SU-DHL-6 (cell line): ENCODE measurements around the gene MYBBP1A.

Experiments used
- CTCF ChIP-seq: fragments of 200-600 bp; sonication (generic); IDR thresholded peaks from one replicate; pipeline ENCODE4 v1.5.1; 2017; ENCODE audit warnings: antibody characterized with exemption, mild to moderate bottlenecking, low read length, moderate library complexity; ENCODE audit not compliant: insufficient read depth, poor library complexity, severe bottlenecking
- EZH2phosphoT487 ChIP-seq: fragments of 200-600 bp; sonication (generic), shearing (Covaris generic); conservative IDR thresholded peaks from 2 replicates; pipeline ENCODE4 v1.6.1; 2018; ENCODE audit warnings: mild to moderate bottlenecking, antibody characterized with exemption, low read length, moderate library complexity, mixed read lengths

DNA sequence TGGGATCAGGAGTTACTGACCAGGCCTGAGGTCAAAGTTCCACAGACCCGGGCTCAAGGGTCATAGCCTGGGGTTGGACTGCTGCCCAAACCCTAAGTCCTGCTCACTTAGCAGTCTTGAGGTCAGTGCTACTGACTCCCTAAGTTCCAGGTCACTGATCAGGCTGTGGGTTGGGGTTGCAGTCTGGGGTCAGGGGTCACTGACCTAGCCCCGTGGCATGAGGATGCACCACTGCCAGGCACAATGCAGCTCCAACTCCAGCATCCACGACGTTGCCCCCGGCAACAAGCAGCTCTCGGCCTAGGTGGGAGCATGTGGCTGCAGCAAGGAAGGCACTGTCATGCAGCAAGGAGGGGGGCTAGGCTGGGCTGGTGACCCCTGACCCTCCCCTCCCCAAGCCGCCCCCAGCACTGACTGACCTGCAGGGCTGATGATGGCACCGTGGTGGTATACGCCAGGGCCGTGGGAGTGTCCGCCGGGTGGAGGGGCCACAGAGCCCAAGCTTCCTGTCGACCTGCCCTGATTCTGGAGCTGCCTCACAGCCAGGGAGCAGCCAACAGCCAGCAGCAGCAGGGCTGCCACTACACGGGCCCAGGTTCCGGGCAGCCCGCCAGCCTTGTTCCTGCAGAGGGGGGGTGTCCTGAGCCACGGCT, 4.1 kb upstream of the MYBBP1A start:
- no peak for TF ChIP-seq CTCF
- TF ChIP-seq EZH2phosphoT487: no peak
